SK-N-SH (cell line): Measurements from ENCODE around the gene SBF2. TPM values are rescaled to one million over a fixed set of nuclear protein-coding genes. Genes with fewer than 3 reads are reported as not detected.

Experiments
- CTCF ChIA-PET: fragments of 300-600, 350-600 bp; formaldehyde crosslinking; extraction: SDS; loops from one replicate; lab custom pipeline; 2021; lab: Yijun Ruan, JAX
- POLR2A ChIA-PET: fragments of 350-600 bp; sonication (Branson Sonifier 250); formaldehyde crosslinking; extraction: SDS; loops from one replicate; lab custom pipeline; 2020; ENCODE audit warnings: antibody characterized with exemption, inconsistent platforms; lab: Yijun Ruan, JAX
- DNase-seq: peaks from one replicate; pipeline ENCODE4 v3.0.0; 2012
- H2AFZ ChIP-seq: fragments of 200-600 bp; sonication (generic); 2 replicates; pipeline ENCODE4 v1.8.1; 2016; ENCODE audit warnings: antibody characterized with exemption, mild to moderate bottlenecking, low read depth
- H3F3A ChIP-seq: fragments of 200-600 bp; sonication (generic); replicated peaks from 2 replicates; pipeline ENCODE3; 2016; ENCODE audit warnings: antibody characterized with exemption, mild to moderate bottlenecking; ENCODE audit not compliant: insufficient read depth
- H3K27ac ChIP-seq, 2 experiments: fragments of 200-500 bp in 1 of 2; fragments of 200-600 bp in 1 of 2; sonication (Bioruptor generic) in 1 of 2; sonication (generic), shearing (Covaris generic) in 1 of 2; 2 replicates each; pipeline versions ENCODE4 v1.5.1 to v1.6.1; 2014 to 2016; ENCODE audit warnings: low read depth in 2 of 2, inconsistent platforms in 1 of 2, low read length in 1 of 2, mild to moderate bottlenecking in 1 of 2, mixed read lengths in 1 of 2
- H3K27me3 ChIP-seq: fragments of 200-600 bp; sonication (generic), shearing (Covaris generic); 2 replicates; pipeline ENCODE4 v1.6.1; 2016; ENCODE audit warnings: mixed run types; ENCODE audit not compliant: insufficient read depth
- H3K36me3 ChIP-seq, 2 experiments: fragments of 200-500 bp in 1 of 2; fragments of 200-600 bp in 1 of 2; sonication (Bioruptor generic) in 1 of 2; sonication (generic) in 1 of 2; replicated peaks in 1 of 2; 2 replicates each; pipeline versions ENCODE3 to v1.5.1; 2014 to 2016; ENCODE audit warnings: low read length in 1 of 2, mild to moderate bottlenecking in 1 of 2; ENCODE audit not compliant: insufficient read depth in 2 of 2, control insufficient read depth in 1 of 2
- H3K4me1 ChIP-seq, 2 experiments: fragments of 200-500 bp in 1 of 2; fragments of 200-600 bp in 1 of 2; sonication (Bioruptor generic) in 1 of 2; sonication (generic), shearing (Covaris generic) in 1 of 2; 2 replicates each; pipeline versions ENCODE4 v1.5.1 to v1.6.1; 2014 to 2016; ENCODE audit warnings: low read depth in 1 of 2, low read length in 1 of 2, mixed run types in 1 of 2; ENCODE audit not compliant: insufficient read depth in 2 of 2, control insufficient read depth in 1 of 2
- H3K4me2 ChIP-seq: fragments of 200-600 bp; sonication (generic), shearing (Covaris generic); 2 replicates; pipeline ENCODE4 v1.6.1; 2017; ENCODE audit warnings: mixed run types
- H3K4me3 ChIP-seq, 2 experiments: fragments of 200-500 bp in 1 of 2; fragments of 200-600 bp in 1 of 2; sonication (Bioruptor generic) in 1 of 2; sonication (generic), shearing (Covaris generic) in 1 of 2; 2 replicates each; pipeline versions ENCODE4 v1.5.1 to v1.8.1; 2014 to 2016; ENCODE audit warnings: low read depth in 2 of 2, inconsistent platforms in 1 of 2, low read length in 1 of 2, mild to moderate bottlenecking in 1 of 2, mixed read lengths in 1 of 2, moderate library complexity in 1 of 2
- H3K79me2 ChIP-seq: fragments of 200-600 bp; sonication (generic); 2 replicates; pipeline ENCODE4 v1.8.1; 2017; ENCODE audit warnings: mild to moderate bottlenecking; ENCODE audit not compliant: insufficient read depth
- H3K9ac ChIP-seq: fragments of 200-600 bp; sonication (generic); 2 replicates; pipeline ENCODE4 v1.6.1; 2017; ENCODE audit warnings: mixed run types
- H3K9me2 ChIP-seq: fragments of 200-600 bp; sonication (generic); 2 replicates; pipeline ENCODE4 v1.6.1; 2017; ENCODE audit warnings: mixed run types
- H3K9me3 ChIP-seq: fragments of 200-600 bp; sonication (generic); 2 replicates; pipeline ENCODE4 v1.6.1; 2017; ENCODE audit warnings: mixed run types, mild to moderate bottlenecking, moderate library complexity
- H4K20me1 ChIP-seq: fragments of 200-600 bp; sonication (generic); 2 replicates; pipeline ENCODE4 v1.6.1; 2017; ENCODE audit warnings: mild to moderate bottlenecking, mixed run types; ENCODE audit not compliant: insufficient read depth
- CHD2 ChIP-seq: fragments of 150-350 bp; IDR thresholded peaks from 2 replicates; pipeline ENCODE4 v1.6.1; 2018; ENCODE audit warnings: low read length; ENCODE audit not compliant: partially characterized antibody
- CTCF ChIP-seq: fragments of 200-600 bp; sonication (generic); IDR thresholded peaks from 2 replicates; pipeline ENCODE4 v1.6.1; 2017; ENCODE audit warnings: antibody characterized with exemption, mild to moderate bottlenecking, moderate library complexity
- MAX ChIP-seq: IDR thresholded peaks from 2 replicates; pipeline ENCODE4 v1.4.0; 2012; ENCODE audit warnings: low read depth
- NFIC ChIP-seq: IDR thresholded peaks from 2 replicates; pipeline ENCODE4 v1.4.0; 2012; ENCODE audit warnings: borderline replicate concordance
- POLR2AphosphoS5 ChIP-seq: IDR thresholded peaks from 2 replicates; pipeline ENCODE4 v1.6.1; 2012; ENCODE audit warnings: low read depth, low read length
- REST ChIP-seq: IDR thresholded peaks from 2 replicates; pipeline ENCODE4 v1.6.1; 2012; ENCODE audit warnings: mild to moderate bottlenecking, low read depth, low read length, moderate library complexity
- RXRA ChIP-seq: IDR thresholded peaks from 2 replicates; pipeline ENCODE4 v1.4.0; 2012; ENCODE audit warnings: low read depth, mild to moderate bottlenecking, borderline replicate concordance
- WGBS: methylation state at CpG from one replicate; pipeline ENCODE4 v1.1.6; 2017; ENCODE audit warnings: low lambda C conversion rate; 5-methylcytosine and 5-hydroxymethylcytosine counted together
- polyA plus RNA-seq, 3 experiments: library from polyadenylated mRNA; depleted of rRNA; stranded (reverse); fragments of >200 nt; gene quantifications; 2 replicates each; pipeline ENCODE4 v1.2.3, GENCODE V29; 2012

Gene SBF2
- polyA plus RNA-seq, 1 of the 3 experiments (the other 2 are of a cell fraction), result 23.0 TPM

- ChIA-PET CTCF (interaction anchor here (0.8 to 5.0 kb wide), 3 partner anchors 210 to 358 kb away, joined by 3 to 39 read pairs (median 3); no protein-coding TSS in a partner anchor), POLR2A (no interaction called here)
Observed at GRCh38 chr11:9969068-9969467, 325.0 kb downstream of the SBF2 start.

More at GRCh38 chr11:9969068-9969467, 325.0 kb downstream of the SBF2 start:
- Histone ChIP-seq H2AFZ (no peak overlapping the region), H4K20me1 (no peaks in the 10 kb centered on the region), H3K27ac (no peak overlapping the region), H3K36me3 (peaks cover 2 to 9% of the 10 kb centered on the region in 2 experiments), H3K79me2 (no peaks in the 10 kb centered on the region), H3K4me3 (no peak overlapping the region), H3K4me1 (peaks cover 0 to 2% of the 10 kb centered on the region in 2 experiments; a peak in 1 of 4 replicates), H3K27me3 (no peaks in the 10 kb centered on the region)
- WGBS, result 86% methylated on average over 2 of the region's 2 CpGs
- TF ChIP-seq RXRA (no peak), POLR2AphosphoS5 (no peak), CTCF (no peak), NFIC (no peak), MAX (no peak), REST (no peak), CHD2 (no peak)
- TF ChIP-seq, all 33 proteins: peak for 0
- H3K9me2 ChIP-seq, result no peaks in the 10 kb centered on the region
- H3F3A ChIP-seq, result no peaks in the 10 kb centered on the region
- DNase-seq, result no peak
- H3K4me2 ChIP-seq, result no peak overlapping the region
- no peaks in the 10 kb centered on the region for H3K9me3 ChIP-seq
- no peak overlapping the region for H3K9ac ChIP-seq
